ENCODE measurements around the gene OR4F6. TPM values are rescaled to one million over a fixed set of nuclear protein-coding genes. Genes with fewer than 3 reads are reported as not detected.

The OR4F6 gene
- total RNA-seq, 2 donors from 2014 or later = not detected

DNA sequence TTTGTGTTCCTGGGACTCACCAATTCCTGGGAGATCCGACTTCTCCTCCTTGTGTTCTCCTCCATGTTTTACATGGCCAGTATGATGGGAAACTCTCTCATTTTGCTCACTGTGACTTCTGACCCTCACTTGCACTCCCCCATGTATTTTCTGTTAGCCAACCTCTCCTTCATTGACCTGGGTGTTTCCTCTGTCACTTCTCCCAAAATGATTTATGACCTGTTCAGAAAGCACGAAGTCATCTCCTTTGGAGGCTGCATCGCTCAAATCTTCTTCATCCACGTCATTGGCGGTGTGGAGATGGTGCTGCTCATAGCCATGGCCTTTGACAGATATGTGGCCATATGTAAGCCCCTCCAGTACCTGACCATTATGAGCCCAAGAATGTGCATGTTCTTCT, 25.5 kb downstream of the OR4F6 start:
- 87 to 89% methylated on average over 5 of the region's 5 CpGs for WGBS, 2 experiments (ENCODE audit: insufficient coverage in 1 of 2, insufficient read length in 1 of 2)
- no peaks in the 10 kb centered on the region for H3K4me1 ChIP-seq (ENCODE audit: control insufficient read depth, insufficient read depth, low read length)

DNA sequence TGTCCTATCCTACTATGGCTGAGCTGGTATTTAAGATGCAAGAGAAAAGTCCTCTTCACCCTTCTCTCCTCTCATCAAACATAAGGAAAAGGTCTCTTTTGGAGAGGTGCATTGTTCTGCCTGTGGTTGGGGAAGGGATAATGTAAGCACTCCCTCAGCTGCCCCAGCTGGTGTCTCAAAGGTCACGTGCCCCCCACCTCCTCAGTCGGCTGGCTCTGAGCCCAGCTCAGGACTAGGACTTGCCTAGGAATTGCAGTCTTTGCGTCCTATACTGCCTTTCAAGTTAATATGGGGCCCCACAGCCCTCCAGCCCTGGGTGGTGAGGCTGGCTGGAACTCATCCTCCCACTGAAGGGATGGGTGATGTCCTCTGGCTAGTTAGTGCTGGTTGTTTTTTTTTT, 38.3 kb downstream of the OR4F6 start:
- WGBS, 2 experiments (ENCODE audit: insufficient coverage in 1 of 2, insufficient read length in 1 of 2) = 80% methylated on average over 3 of the region's 3 CpGs; no CpG with 5 or more reads in 1 of the 2 experiments
- DNase-seq = no peak

More for the DNA sequence above, 25.5 kb downstream of the OR4F6 start:
- Histone ChIP-seq H3K9ac (ENCODE audit: extremely low read depth, low read length, poor library complexity, severe bottlenecking) (no peak overlapping the region), H3K4me3 (ENCODE audit: low read length) (no peak overlapping the region), H3K27ac (ENCODE audit: low read depth, low read length) (no peak overlapping the region), H3K27me3 (ENCODE audit: control insufficient read depth, insufficient read depth, low read length, poor library complexity, severe bottlenecking) (peaks cover 14% of the 10 kb centered on the region), H3K36me3 (ENCODE audit: control insufficient read depth, insufficient read depth, low read length) (no peaks in the 10 kb centered on the region), H3K9me3 (ENCODE audit: control insufficient read depth, low read length) (no peaks in the 10 kb centered on the region)
- no peaks in the 10 kb centered on the region for H3K36me3 Mint-ChIP-seq (ENCODE audit: low read depth)
- no peak overlapping the region for H3K27ac Mint-ChIP-seq
- peaks cover 2% of the 10 kb centered on the region for H3K27me3 Mint-ChIP-seq (ENCODE audit: insufficient read depth)
- TF ChIP-seq, protein P1, sequence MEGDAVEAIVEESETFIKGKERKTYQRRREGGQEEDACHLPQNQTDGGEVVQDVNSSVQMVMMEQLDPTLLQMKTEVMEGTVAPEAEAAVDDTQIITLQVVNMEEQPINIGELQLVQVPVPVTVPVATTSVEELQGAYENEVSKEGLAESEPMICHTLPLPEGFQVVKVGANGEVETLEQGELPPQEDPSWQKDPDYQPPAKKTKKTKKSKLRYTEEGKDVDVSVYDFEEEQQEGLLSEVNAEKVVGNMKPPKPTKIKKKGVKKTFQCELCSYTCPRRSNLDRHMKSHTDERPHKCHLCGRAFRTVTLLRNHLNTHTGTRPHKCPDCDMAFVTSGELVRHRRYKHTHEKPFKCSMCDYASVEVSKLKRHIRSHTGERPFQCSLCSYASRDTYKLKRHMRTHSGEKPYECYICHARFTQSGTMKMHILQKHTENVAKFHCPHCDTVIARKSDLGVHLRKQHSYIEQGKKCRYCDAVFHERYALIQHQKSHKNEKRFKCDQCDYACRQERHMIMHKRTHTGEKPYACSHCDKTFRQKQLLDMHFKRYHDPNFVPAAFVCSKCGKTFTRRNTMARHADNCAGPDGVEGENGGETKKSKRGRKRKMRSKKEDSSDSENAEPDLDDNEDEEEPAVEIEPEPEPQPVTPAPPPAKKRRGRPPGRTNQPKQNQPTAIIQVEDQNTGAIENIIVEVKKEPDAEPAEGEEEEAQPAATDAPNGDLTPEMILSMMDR (conservative IDR thresholded peaks at IDR 0.05) = no peak
- no peak for DNase-seq
- no peaks in the 10 kb centered on the region for H3K4me1 Mint-ChIP-seq
- H3K4me3 Mint-ChIP-seq = no peak overlapping the region
- H3K9me3 Mint-ChIP-seq = no peaks in the 10 kb centered on the region

DNA sequence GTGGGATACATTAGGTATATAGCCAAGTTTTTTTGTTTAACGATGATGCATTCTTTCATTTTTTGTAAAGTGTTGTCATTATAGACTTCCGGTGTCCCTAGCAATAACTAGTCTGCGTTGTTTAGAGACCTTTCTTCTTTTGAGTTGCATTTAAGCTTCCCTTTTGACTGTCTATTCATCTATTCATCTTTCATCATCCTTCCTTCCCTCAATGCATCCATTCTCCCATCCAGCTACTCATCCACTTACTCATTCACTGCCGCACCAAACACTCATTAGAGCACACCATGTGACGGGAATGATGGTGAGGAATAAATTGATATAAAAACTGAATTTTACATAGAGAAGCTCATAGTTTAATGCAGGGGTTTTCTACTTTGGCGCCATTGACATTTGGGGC, 41.6 kb downstream of the OR4F6 start:
- Histone ChIP-seq H3K9ac (ENCODE audit: extremely low read depth, low read length, poor library complexity, severe bottlenecking) (no peak overlapping the region), H3K36me3 (ENCODE audit: control insufficient read depth, insufficient read depth, low read length) (no peaks in the 10 kb centered on the region), H3K9me3 (ENCODE audit: control insufficient read depth, low read length) (no peaks in the 10 kb centered on the region), H3K27ac (ENCODE audit: low read depth, low read length) (no peak overlapping the region), H3K4me1 (ENCODE audit: control insufficient read depth, insufficient read depth, low read length) (no peaks in the 10 kb centered on the region), H3K4me3 (ENCODE audit: low read length) (no peak overlapping the region), H3K27me3 (ENCODE audit: control insufficient read depth, insufficient read depth, low read length, poor library complexity, severe bottlenecking) (no peaks in the 10 kb centered on the region)
- H3K9me3 Mint-ChIP-seq = no peaks in the 10 kb centered on the region
- H3K4me3 Mint-ChIP-seq = no peak overlapping the region
- H3K4me1 Mint-ChIP-seq = no peaks in the 10 kb centered on the region
- H3K27me3 Mint-ChIP-seq (ENCODE audit: insufficient read depth) = no peaks in the 10 kb centered on the region
- DNase-seq = no peak
- no peak overlapping the region for H3K27ac Mint-ChIP-seq
- 90 to 100% methylated on average over 2 to 4 of the region's 6 CpGs for WGBS, 2 experiments (ENCODE audit: insufficient coverage in 1 of 2, insufficient read length in 1 of 2)
- no peaks in the 10 kb centered on the region for H3K36me3 Mint-ChIP-seq (ENCODE audit: low read depth)
- TF ChIP-seq, protein P1 (conservative IDR thresholded peaks at IDR 0.05) = no peak

More for the DNA sequence above, 38.3 kb downstream of the OR4F6 start:
- no peaks in the 10 kb centered on the region for H3K36me3 Mint-ChIP-seq (ENCODE audit: low read depth)
- Histone ChIP-seq H3K4me1 (ENCODE audit: control insufficient read depth, insufficient read depth, low read length) (no peaks in the 10 kb centered on the region), H3K27me3 (ENCODE audit: control insufficient read depth, insufficient read depth, low read length, poor library complexity, severe bottlenecking) (no peaks in the 10 kb centered on the region), H3K9me3 (ENCODE audit: control insufficient read depth, low read length) (no peaks in the 10 kb centered on the region), H3K9ac (ENCODE audit: extremely low read depth, low read length, poor library complexity, severe bottlenecking) (no peak overlapping the region), H3K4me3 (ENCODE audit: low read length) (no peak overlapping the region), H3K27ac (ENCODE audit: low read depth, low read length) (no peak overlapping the region), H3K36me3 (ENCODE audit: control insufficient read depth, insufficient read depth, low read length) (no peaks in the 10 kb centered on the region)
- H3K9me3 Mint-ChIP-seq = no peaks in the 10 kb centered on the region
- H3K4me1 Mint-ChIP-seq = no peaks in the 10 kb centered on the region
- H3K27ac Mint-ChIP-seq = no peak overlapping the region
- H3K4me3 Mint-ChIP-seq = no peak overlapping the region
- H3K27me3 Mint-ChIP-seq (ENCODE audit: insufficient read depth) = peaks cover 2% of the 10 kb centered on the region
- TF ChIP-seq, protein P1 (conservative IDR thresholded peaks at IDR 0.05) = no peak
